NCI-H128 (cell line): ENCODE data around the gene CASQ2.
A peak's percentile ranks its signal among the peaks of the same experiment; 100 is the strongest.

ENCODE experiments used
- DNase-seq: peaks from one replicate; lab custom pipeline; 2025; ENCODE audit not compliant: unreplicated experiment; lab: John Stamatoyannopoulos, UW

The CASQ2 gene

GRCh38 chr1:115697619-115698018, 70.9 kb downstream of the CASQ2 start:
- no peak for DNase-seq

- no peak for DNase-seq
These were observed 73.7 kb downstream of the CASQ2 start for GRCh38 chr1:115694805-115695204.

GRCh38 chr1:115692224-115692623, 76.3 kb downstream of the CASQ2 start:
- DNase-seq = no peak

DNA sequence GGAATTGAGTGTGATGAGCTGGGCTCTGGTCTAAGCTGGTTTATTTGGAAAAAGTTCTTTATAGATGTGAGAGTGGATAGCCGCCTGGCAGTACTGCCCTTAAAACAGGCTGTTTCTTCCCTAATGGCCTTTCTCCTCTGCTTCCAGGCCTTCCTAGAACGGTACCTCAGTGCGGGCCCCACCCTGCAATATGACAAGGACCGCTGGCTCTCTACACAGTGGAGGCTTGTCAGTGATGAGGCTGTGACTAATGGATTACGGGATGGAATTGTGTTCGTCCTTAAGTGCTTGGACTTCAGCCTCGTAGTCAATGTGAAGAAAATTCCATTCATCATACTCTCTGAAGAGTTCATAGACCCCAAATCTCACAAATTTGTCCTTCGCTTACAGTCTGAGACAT, 77.5 kb downstream of the CASQ2 start:
- DNase-seq = no peak

GRCh38 chr1:115687744-115688143, 80.8 kb downstream of the CASQ2 start:
- DNase-seq = no peak

DNA sequence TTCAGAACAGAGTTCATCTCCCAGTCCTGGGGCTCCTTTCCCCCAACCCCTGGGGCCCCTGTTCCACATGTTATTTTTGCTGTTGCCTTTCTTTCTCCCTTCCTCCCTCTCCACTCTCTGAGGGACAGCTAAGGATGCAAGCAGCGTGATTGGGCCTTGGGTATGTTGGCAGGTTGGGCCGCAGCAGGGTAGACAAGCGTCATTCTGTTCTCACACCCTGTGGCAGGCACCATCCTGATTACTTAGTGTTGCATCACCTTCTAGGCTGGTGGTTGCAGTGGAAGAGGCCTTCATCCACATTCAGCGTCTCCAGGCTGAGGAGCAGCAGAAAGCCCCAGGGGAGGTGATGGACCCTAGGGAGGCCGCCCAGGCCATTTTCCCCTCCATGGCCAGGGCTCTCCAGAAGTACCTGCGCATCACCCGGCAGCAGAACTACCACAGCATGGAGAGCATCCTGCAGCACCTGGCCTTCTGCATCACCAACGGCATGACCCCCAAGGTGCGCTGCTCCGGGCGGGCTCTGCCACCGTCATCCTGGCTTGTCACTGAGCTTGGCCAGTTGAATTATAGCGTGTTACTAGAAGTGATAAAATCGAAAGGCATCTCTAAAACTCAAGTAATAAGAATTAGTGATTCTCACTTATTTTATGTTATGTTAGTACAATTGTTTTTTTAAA, 83.3 kb downstream of the CASQ2 start:
- no peak for DNase-seq

DNA sequence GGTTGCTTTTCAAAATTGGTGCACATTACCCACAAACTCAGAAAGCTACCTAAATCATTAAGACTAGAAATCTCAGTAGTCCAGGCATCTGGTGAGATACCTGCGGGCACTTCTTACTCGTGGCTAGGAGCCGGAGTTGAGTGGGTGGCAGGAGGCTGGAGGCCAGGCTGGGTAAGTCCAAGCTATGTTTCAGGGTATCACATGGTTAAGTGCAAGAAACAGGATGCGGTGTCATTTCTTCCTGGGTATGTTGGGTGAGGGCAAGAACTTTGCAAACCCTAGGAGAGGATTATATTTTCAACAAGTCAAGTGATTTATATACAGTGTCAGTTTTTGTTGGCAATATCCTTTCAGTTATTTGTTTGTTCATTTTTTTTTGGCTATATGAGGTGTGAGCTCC, 85.7 kb downstream of the CASQ2 start:
- DNase-seq = no peak

GRCh38 chr1:115680730-115681111, 87.8 kb downstream of the CASQ2 start:
- DNase-seq = no peak

- DNase-seq = no peak
These were observed 89.3 kb downstream of the CASQ2 start for GRCh38 chr1:115679141-115679611.

GRCh38 chr1:115678141-115678540, 90.4 kb downstream of the CASQ2 start:
- DNase-seq = no peak

- no peak for DNase-seq
These were observed 90.9 kb downstream of the CASQ2 start for GRCh38 chr1:115677565-115677964.

DNA sequence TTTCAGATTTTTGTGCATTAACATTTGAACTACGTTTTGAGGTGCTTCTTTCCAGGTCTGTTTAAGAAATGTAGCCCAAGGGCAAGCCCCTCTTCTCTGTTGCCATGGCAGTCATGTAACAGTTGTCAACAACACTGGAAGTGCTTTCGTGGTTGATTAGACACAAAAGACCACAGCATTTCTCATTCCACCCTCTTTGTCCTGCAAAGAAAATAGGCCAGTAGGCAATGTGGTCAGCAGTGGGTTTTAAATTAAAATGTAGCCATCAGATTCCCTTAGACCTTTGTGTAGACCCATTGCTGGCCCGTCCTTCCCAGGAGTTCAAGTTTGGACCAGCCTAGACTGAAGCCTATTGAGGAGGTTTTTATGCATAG, 91.3 kb downstream of the CASQ2 start:
- DNase-seq = no peak

DNA sequence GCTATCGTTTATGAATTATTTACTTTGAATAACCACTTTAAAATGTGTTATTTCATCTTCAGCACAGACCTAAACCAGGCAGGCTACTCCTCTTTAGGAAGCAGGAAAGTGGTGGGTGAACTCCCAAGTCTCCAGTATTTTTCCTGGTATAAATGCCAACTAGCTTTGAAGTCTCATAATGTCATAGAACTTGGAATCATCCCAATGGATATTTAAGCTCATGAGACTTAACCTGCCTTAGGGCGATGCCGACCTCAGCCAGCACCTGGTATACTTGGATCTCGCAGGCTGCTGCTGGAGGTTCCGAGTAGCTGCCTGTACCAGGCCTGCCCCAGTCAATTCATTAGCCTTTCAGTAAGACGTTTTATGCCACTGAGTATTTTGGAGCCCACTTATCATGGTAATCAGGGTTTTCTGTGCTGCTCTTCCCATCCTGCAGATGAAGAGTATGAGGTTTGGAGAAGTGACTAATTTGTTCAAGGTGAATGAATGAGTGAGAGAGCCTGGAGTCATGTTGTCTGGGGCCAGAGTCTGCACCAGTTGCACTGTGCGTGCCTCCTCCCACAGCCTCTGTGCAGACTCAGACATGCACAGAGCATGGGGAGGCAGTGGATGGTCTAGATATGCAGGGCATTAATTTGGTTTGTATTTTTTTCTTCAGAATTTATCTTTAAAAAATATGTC, 91.9 kb downstream of the CASQ2 start:
- DNase-seq = no peak

DNA sequence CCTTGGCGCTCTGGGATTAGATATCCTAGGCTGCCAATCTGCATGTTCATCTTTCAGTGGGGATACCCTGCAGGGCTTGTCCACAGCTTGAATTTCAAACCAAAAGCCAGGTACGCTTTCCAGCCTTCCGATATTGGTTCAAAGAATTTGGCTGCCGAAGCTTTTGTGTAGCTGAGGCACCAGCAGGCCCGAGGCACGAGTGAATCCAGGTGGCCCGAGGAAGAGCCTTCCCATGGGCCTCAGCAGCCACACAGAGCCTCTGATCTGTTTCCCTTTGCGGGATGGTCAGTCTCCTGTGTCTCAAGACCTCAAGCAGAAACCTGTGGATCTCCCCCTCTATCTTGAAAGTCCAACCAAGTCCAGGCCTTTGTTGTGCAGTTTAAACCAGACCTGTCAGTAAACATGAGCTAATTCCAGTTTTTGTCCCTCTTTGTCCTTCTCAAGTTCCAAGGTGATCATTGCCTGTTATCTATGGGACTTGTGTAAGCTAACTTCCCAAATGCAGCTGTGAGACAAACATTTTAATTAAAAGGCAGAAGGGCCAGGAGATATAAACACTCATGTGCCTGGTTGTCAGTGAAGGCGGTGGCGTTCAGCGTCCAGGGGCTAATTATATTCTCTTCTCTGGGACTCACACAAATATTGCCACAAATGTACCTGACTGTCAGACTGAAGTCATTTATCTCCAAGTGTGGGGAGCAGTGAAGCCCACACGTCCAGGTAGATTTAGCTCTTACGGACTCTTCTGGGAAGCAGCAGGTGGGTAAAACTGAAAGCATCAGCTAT, 96.1 kb downstream of the CASQ2 start:
- DNase-seq = no peak

DNA sequence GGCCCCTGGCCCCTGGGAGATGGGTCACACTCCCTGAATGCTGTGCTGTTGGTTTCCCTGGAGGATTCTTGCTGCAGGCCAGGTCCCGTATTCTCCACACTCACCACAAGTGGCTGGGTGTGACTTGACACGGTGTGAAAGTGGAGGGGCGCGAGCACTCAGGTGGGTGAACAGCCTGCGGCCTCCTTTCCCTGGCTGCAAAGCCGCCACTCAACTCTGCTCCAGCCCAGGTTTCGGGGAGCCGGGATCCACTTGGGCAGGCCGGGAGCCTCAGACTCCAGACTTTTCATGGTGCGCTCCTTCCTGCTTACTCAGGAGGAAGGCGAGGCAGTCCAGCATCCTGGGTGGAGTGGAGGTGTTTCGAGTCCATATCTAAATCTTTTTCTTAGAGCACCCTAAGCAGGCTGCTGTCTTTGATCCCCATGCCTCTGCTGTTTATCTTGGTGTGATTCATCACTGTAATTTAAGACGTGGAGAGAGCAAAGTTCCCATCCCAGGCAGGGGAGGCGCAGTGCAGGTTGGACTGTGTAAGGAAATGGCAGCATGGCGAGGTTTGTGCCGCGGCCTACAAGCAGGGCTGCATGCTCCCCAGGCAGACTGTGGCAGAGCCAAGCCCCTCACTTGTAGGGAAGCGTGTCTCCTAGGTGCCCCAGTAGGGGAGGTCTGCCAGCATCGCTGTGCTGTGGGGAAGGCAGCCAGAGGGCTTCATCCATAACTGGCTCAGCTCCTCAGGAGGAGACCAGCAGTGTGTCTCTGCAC, 97.2 kb downstream of the CASQ2 start:
- no peak for DNase-seq

DNA sequence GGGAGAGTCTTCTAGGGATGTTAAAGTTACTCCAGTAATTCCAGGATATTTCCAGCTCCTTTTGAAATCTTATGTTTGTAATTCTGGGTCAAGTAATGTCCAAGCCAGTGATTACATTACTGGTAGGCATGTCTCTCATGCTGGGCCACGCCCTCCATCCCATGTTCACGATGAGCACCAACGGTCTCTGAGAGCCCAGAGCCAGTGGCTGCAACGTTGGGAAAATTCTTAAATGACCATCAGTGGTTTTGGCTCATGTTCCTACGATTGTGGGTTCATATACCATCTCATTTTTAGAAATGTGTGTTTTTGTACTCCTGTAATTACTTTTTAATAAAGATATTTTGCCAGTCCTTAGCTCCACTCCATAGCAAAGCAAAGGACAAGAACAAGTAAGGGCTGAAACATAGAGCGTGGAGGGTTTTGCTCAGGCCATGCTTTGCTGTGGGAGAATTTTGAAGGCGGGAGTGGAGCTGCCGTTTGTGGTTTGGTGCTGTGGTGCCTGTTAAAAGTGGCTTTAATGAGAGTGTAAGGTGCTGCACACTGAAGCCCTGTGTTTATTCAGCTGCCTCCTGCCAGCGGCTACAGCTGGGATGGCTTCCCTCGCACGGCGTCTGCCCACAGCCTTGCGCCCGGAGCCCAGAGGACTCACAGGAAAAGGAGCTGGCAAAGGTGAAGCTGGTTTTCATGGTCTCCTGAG, 97.9 kb downstream of the CASQ2 start:
- peak; percentile 68 for DNase-seq

- no peak for DNase-seq
These were observed 98.6 kb downstream of the CASQ2 start for GRCh38 chr1:115669886-115670285.

DNA sequence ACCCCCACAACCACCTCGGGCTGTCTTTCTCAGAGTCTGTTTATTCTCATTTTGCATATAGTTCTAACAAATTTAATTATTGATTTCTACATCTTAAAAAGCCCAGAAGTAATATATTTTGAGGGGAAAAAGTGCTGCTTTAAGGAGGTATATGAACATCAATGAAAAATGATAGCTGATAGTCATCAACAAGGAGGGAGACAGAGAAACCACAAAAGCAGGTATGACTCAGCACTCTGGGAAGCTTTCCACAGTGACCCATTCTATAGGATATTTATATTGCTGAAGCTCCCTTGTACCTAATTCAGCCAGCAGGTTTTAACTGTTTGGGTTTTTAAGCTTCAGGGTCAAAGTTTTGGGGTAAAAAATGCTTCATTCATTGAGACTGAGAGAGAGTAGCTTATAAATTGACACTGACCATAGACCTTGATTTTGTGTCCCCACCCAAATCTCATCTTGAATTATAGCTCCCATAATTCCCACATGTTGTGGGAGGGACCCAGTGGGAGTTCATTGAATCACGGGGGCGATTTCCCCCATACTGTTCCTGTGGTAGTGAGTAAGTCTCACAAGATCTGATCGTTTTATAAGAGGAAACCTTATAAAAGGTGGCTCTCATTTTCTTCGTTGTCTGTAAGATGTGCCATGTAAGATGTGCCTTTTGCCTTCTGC, 99.4 kb downstream of the CASQ2 start:
- no peak for DNase-seq

GRCh38 chr1:115668579-115668978, 99.9 kb downstream of the CASQ2 start:
- DNase-seq = no peak

GRCh38 chr1:115666702-115667101, 101.8 kb downstream of the CASQ2 start:
- no peak for DNase-seq
